Measurements from ENCODE around the gene FIGLA. TPM values are rescaled to one million over a fixed set of nuclear protein-coding genes. Genes with fewer than 3 reads are reported as not detected.

FIGLA gene
- total and polyA plus RNA-seq, 2 of the 8 experiments (the other 6 are each of a cell fraction or from before 2014, with no cell fraction given): not detected

GRCh38 chr2:70832386-70832785, 41.9 kb upstream of the FIGLA start (continued):
- TF ChIP-seq JUN (IDR thresholded peaks at IDR 0.05; ENCODE audit: low read depth, low read length) (no peak), SIRT6 (IDR thresholded peaks at IDR 0.05; ENCODE audit: low read length) (no peak), PHF8 (conservative IDR thresholded peaks at IDR 0.05; ENCODE audit: low read depth, low read length) (no peak), ZNF274 (IDR thresholded peaks at IDR 0.05; ENCODE audit: borderline replicate concordance, extremely low read depth, low read length) (no peak), TAF1 (IDR thresholded peaks at IDR 0.05; ENCODE audit: low read depth, low read length) (no peak), SP4 (IDR thresholded peaks at IDR 0.05; ENCODE audit: low read length) (no peak), SP1 (IDR thresholded peaks at IDR 0.05; ENCODE audit: low read depth, low read length) (no peak)
